Occipital lobe (tissue), 2 donors: ENCODE data around the gene PCYT1A. TPM values are rescaled to one million over a fixed set of nuclear protein-coding genes. Genes with fewer than 3 reads are reported as not detected.
"Not testable (repeated sequence)": the region's sequence is repeated elsewhere in the genome, so short reads cannot be mapped to it uniquely, and the experiment has no call there.

Experiments
- DNase-seq: peaks from one replicate; lab custom pipeline; 2025; lab: John Stamatoyannopoulos, UW
- total RNA-seq: library from RNA; depleted of rRNA; stranded (reverse); fragments of >200 nt; gene quantifications from one replicate; pipeline ENCODE4 v1.2.3, GENCODE V29; 2014

The PCYT1A gene
- total RNA-seq, 1 donor from 2014 or later, result 18.6 TPM

- DNase-seq, result no peak
These were observed 575 bp upstream of the PCYT1A start for GRCh38 chr3:196288141-196288460.

DNA sequence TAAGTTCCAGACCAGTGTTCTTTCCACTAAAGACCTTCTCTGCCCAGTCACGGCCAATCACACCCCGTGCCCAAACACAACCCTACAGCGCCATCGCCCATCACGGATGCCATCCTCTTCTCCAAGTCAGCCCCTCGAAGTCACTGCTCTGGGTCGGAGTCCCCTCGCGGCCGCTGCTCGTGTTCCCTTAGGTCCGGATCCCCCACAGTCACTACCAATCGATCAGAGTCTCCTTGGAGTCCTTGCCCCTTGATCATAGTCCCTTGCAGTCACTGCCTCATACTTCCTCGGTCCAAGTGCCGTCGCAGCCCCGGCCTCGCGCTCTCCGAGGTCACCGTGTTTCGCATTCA lies 461 bp downstream of the PCYT1A start:
- no peak for DNase-seq

DNA sequence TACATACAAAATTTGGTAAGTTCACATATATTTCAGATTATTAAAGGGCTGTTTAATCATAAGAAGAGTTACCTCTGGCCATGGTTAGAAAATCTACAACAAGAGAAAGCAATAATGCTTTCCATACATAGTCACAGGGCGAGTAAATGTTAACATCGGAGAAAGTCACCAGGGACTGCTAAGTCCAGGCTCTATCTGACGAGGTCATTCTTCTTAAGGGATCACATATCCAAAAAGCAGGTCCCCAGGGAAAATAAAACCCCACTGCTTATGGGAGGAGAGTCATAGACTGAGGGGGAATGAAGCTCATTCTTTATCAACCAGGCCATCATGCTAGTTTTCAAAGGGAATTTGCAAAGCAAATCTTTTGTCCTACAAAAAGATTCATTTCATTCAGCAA lies 3.1 kb downstream of the PCYT1A start:
- no peak for DNase-seq

DNA sequence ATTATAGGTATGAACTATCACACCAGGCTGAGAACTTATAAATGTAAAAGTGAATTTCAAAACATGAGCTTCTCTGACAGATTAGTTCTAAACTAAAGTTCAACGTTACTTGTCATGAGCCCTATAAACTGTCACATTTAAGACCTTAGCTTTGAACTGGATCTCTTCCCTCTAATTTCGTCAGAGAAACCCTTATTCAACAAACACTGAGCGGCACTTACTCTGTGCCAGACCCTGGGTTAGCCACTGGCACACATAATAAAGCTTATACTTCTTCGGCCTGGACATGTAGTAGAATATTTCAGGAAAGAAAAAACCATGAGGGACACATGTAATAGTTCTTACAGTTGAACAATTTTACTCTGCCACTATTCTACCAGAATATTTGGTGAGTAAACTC lies 5.6 kb downstream of the PCYT1A start:
- DNase-seq, result no peak

DNA sequence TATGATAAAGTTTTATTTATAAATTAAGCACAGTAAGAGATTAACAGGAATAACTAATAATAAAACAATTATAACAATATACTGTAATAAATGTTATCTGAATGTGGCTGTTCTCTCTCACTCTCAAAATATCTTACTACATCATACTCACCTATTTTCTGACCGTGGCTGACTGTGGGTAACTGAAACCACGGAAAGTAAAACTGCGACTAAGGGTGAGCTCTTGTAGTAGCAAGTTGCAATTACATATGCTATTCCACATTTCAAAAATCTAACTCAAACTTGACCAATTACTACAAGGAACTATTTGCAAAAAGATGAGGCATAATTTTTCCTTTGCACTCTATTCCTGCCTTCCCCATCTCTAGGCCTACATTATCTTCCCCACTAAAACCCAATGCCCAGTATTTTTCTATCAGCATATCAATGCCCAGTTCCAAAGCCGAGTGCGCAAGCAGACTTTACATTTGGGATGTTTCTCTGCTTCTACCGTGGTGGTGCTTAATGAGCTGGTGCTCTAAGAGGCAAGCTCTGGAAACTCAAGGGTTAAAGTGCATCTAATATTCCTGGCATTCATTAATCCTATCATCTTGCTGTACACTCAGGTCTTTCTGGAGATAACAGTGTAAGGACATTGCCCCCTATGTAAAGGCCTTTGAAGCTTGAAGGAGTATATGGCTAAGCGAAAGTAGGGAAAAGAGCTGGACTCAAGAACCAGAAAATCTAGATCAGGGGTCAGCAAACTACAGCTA lies 6.7 kb downstream of the PCYT1A start:
- DNase-seq, result no peak

- DNase-seq, result no peak
These were observed 12.4 kb downstream of the PCYT1A start for GRCh38 chr3:196275126-196275525.

GRCh38 chr3:196274585-196274984 lies 12.9 kb downstream of the PCYT1A start:
- DNase-seq, result no peak

- DNase-seq, result no peak
These were observed 13.9 kb downstream of the PCYT1A start for GRCh38 chr3:196273655-196274054.

DNA sequence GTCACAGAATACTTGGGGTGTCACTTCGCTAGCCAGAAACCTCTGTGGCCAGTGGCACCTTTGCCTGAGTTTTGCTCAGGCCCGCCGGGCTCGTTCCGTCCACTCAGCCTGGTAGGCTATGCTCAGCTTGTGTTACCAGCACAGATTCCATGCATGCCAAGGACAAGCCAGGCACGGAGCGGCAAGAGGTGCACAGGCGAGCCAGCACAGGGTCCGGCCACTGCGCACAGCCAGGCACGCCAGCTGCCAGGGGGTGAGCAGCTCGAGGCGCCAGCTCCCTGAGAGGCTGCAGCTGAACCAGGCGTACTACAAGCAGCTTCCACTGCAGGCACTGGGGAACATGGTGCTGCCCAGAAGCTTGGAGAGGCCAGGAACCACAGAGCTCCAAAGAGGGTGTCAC lies 14.7 kb downstream of the PCYT1A start:
- no peak for DNase-seq

GRCh38 chr3:196270499-196270898 lies 17.0 kb downstream of the PCYT1A start:
- DNase-seq, result no peak

DNA sequence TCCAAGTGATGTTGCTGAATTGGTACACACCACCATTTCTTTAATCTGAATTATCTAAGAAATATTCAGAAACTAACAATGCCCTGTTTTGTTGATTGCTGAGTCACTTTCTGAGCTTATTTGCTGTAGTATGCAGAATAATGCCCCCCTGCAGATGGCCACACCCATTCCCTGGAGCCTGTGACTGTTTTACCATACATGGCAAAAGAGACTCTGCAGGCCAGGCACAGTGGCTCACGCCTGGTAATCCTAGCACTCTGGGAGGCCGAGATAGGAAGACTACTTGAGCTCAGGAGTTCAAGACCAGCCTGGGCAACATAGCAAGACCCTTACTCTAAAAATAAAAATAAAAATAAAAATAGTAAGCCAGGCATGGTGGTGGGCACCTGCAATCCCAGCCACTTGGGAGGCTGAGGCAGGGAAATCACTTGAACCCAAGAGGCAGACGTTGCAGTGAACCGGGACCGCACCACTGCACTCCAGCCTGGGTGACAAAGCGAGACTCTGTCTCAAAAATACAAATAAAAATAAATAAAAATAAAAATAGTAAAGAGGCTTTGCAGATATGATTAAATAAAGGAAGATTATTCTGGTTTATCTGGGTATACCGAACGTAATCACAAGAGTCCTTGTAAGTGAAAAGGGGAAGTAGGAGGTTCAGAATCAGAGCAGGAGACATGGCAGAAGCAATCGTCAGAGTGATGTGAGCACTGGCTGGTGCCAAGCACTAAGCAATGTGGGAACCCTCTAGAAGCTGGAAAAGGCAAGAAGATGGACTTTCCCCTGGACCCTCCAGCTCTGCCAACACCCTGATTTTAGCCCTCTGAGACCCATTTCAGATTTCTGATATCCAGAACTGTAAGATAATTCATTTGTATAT lies 19.0 kb downstream of the PCYT1A start:
- DNase-seq, result no peak

DNA sequence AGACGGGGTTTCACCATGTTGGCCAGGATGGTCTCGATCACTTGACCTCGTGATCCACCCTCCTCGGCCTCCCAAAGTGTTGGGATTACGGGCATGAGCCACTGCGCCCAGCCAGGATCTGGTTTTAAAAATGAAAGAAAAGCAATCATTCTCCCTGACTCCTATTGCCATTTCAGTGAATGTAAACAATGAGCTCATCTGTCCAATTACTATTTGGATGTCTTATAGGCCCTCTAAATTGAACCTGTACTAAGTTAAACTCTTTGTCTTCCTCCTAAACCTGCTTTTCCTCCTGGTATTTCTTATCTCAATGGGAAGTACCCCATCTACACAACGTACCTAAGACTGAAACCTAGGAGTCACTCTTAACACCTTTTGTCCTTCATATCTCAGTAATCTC lies 23.7 kb downstream of the PCYT1A start:
- DNase-seq, result no peak

GRCh38 chr3:196260784-196261183 lies 26.7 kb downstream of the PCYT1A start:
- DNase-seq, result no peak

DNA sequence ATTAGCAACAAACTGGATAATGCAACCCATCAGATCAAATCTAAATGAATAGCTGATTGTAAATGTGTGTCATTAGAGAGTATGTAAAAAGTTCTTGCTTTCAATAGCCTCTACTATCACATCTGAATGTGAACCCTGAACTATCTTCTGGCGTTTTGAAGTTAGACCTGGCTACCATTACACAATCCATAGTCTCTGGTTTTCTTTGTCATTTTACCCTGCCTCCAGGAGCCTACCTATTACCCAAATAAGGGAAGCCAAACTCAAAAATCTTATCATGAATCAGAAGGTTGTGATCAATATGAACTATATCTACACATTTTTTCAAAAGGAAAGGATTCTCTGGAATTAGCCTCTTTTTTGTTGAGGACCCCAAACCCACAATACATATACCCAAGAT lies 31.8 kb downstream of the PCYT1A start:
- no peak for DNase-seq

DNA sequence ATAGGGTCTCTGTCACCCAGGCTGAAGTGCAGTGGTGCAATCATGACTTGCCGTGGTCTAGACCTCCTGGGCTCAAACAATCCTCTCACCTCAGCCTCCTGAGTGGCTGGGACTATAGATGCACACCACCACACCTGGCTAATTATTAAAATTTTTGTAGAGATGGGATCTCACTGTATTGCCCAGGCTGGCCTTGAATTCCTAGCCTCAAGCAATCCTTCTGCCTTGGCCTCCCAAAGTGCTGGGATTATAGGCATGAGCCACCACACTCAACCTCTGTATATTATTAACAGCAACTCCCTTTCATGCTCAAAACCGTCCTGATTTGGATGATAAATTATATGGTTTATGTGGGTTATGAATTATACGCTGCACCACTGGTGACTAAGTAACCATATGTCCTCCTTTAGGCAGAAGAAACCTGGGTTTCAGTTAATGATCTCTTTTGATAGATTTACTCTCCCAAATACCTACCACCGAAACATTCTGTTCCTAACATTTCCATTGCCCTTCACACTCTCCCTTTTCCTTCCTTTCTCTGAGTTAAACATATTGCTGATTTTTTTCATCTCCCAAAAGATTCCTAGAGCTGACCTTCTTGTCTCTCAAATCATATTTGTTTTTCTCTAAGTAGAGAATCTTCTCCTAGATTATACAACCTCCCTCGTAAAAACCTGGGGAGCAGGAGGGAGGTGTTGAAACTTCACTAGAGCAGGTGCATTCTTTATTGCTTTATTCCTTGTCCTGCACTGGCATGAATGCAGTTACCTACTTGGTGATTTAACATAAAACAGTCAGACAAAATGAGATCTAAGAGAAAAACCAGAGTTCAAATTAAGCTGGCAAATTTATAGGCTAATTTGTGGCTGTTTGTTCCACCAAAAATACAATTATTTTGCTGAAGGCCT lies 32.9 kb downstream of the PCYT1A start:
- no peak for DNase-seq

- DNase-seq, result no peak
These were observed 35.6 kb downstream of the PCYT1A start for GRCh38 chr3:196251918-196252317.

DNA sequence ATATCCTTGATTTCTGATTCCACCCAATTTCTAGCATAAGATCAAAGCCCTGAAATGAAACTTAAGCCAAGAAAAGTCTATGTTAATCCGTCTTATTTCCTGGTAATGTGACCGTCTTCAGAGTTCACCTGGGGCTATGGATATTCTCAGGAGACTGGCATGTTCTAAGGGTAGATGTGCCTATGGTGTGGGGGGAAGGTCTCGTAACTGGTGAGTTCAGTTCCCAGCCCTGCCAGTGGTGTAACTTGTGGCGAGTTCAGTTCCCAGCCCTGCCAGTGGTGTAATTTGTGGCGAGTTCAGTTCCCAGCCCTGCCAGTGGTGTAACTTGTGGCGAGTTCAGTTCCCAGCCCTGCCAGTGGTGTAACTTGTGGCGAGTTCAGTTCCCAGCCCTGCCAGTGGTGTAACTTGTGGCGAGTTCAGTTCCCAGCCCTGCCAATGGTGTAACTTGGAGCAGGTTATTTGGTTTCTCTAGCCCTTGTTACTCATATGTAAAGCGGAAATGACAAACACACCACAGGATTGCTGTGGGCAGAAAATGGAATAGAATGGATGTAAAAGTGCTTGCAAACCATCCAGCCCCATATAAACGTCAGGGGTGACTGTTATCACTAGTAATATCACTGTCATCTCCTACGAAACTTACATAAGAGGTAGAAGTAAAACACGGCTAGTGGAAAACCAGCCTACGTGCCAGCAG lies 40.8 kb downstream of the PCYT1A start:
- no peak for DNase-seq

DNA sequence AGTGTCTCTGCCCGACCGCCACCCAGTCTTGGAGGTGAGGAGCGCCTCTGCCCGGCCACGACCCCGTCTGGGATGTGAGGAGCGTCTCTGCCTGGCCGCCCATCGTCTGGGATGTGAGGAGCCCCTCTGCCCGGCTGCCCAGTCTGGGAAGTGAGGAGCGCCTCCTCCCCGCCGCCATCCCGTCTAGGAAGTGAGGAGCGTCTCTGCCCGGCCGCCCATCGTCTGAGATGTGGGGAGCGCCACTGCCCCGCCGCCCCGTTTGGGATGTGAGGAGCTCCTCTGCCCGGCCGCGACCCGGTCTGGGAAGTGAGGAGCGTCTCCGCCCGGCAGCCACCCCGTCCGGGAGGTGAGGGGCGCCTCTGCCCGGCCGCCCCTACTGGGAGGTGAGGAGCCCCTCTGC lies 43.4 kb downstream of the PCYT1A start:
- DNase-seq, result not testable (repeated sequence)

- DNase-seq, result no peak
These were observed 45.8 kb downstream of the PCYT1A start for GRCh38 chr3:196241704-196242103.

GRCh38 chr3:196240424-196240823 lies 47.1 kb downstream of the PCYT1A start:
- DNase-seq, result no peak
